H9 (cell line): ENCODE measurements around the gene TMEM237. TPM values are rescaled to one million over a fixed set of nuclear protein-coding genes. Genes with fewer than 3 reads are reported as not detected.

Source experiments
- DNase-seq: peaks from one replicate; pipeline ENCODE4 v3.0.0-alpha.2; 2017
- H2AFZ ChIP-seq: one replicate; pipeline ENCODE4 v1.6.1; 2013; ENCODE audit warnings: mild to moderate bottlenecking, low read length, control low read depth, moderate library complexity
- H2AK5ac ChIP-seq: 2 replicates; pipeline ENCODE4 v1.6.1; 2013; ENCODE audit warnings: low read length, control low read depth, mixed read lengths; ENCODE audit not compliant: insufficient read length
- H2BK120ac ChIP-seq: one replicate; pipeline ENCODE4 v1.6.1; 2013; ENCODE audit warnings: low read depth, mild to moderate bottlenecking, low read length, control low read depth, inconsistent platforms; ENCODE audit not compliant: poor library complexity, severe bottlenecking
- H2BK12ac ChIP-seq: 2 replicates; pipeline ENCODE4 v1.6.1; 2013; ENCODE audit warnings: low read length, control low read depth, mixed read lengths, low read depth; ENCODE audit not compliant: insufficient read length
- H2BK15ac ChIP-seq: 2 replicates; pipeline ENCODE4 v1.6.1; 2013; ENCODE audit warnings: low read depth, low read length, control low read depth
- H2BK20ac ChIP-seq: one replicate; pipeline ENCODE4 v1.6.1; 2013; ENCODE audit warnings: low read depth, mild to moderate bottlenecking, low read length, control low read depth, inconsistent platforms; ENCODE audit not compliant: poor library complexity, severe bottlenecking
- H2BK5ac ChIP-seq: 2 replicates; pipeline ENCODE4 v1.6.1; 2013; ENCODE audit warnings: low read length, control low read depth, mixed read lengths; ENCODE audit not compliant: insufficient read length
- H3K14ac ChIP-seq: 2 replicates; pipeline ENCODE4 v1.6.1; 2013; ENCODE audit warnings: low read length, control low read depth; ENCODE audit not compliant: insufficient read depth
- H3K18ac ChIP-seq: 2 replicates; pipeline ENCODE4 v1.6.1; 2013; ENCODE audit warnings: low read depth, mild to moderate bottlenecking, mixed read lengths, low read length, control low read depth; ENCODE audit not compliant: insufficient read length
- H3K23ac ChIP-seq: 2 replicates; pipeline ENCODE4 v1.6.1; 2013; ENCODE audit warnings: low read length, control low read depth, mixed read lengths, low read depth; ENCODE audit not compliant: insufficient read length
- H3K23me2 ChIP-seq: 2 replicates; pipeline ENCODE4 v1.6.1; 2013; ENCODE audit warnings: low read depth, mild to moderate bottlenecking, mixed read lengths, low read length, control low read depth; ENCODE audit not compliant: insufficient read length, poor library complexity, severe bottlenecking
- H3K27ac ChIP-seq: 2 replicates; pipeline ENCODE4 v1.5.1; 2013; ENCODE audit warnings: low read length, control low read depth, mixed read lengths, low read depth; ENCODE audit not compliant: insufficient read length
- H3K27me3 ChIP-seq: 2 replicates; pipeline ENCODE4 v1.6.1; 2013; ENCODE audit warnings: low read length, control low read depth, inconsistent platforms; ENCODE audit not compliant: insufficient read depth
- H3K4ac ChIP-seq: 2 replicates; pipeline ENCODE4 v1.6.1; 2013; ENCODE audit warnings: low read depth, mild to moderate bottlenecking, control low read depth, inconsistent platforms, low read length, moderate library complexity
- H3K4me1 ChIP-seq: 2 replicates; pipeline ENCODE4 v1.6.1; 2013; ENCODE audit warnings: low read length, control low read depth, inconsistent platforms; ENCODE audit not compliant: insufficient read depth
- H3K4me2 ChIP-seq: 2 replicates; pipeline ENCODE4 v1.6.1; 2013; ENCODE audit warnings: low read length, control low read depth, mixed read lengths; ENCODE audit not compliant: insufficient read length, insufficient read depth
- H3K56ac ChIP-seq: 2 replicates; pipeline ENCODE4 v1.6.1; 2013; ENCODE audit warnings: low read depth, mild to moderate bottlenecking, mixed read lengths, low read length, control low read depth; ENCODE audit not compliant: insufficient read length
- H3K79me1 ChIP-seq: 2 replicates; pipeline ENCODE4 v1.6.1; 2013; ENCODE audit warnings: low read depth, mild to moderate bottlenecking, moderate library complexity, low read length, control low read depth, inconsistent platforms; ENCODE audit not compliant: insufficient read depth, poor library complexity, severe bottlenecking
- H3K79me2 ChIP-seq: 2 replicates; pipeline ENCODE4 v1.6.1; 2013; ENCODE audit warnings: low read length, control low read depth, inconsistent platforms; ENCODE audit not compliant: insufficient read depth
- H3K9ac ChIP-seq: 2 replicates; pipeline ENCODE4 v1.6.1; 2013; ENCODE audit warnings: low read length, control low read depth, mixed read lengths; ENCODE audit not compliant: insufficient read length; ENCODE audit errors: extremely low read depth
- H3K9me3 ChIP-seq: one replicate; pipeline ENCODE4 v1.6.1; 2013; ENCODE audit warnings: low read depth, low read length, inconsistent platforms; ENCODE audit not compliant: control insufficient read depth
- H3T11ph ChIP-seq: one replicate; pipeline ENCODE4 v1.6.1; 2013; ENCODE audit warnings: mild to moderate bottlenecking, low read length, control low read depth, inconsistent platforms
- H4K20me1 ChIP-seq: one replicate; pipeline ENCODE4 v1.6.1; 2013; ENCODE audit not compliant: control insufficient read depth, insufficient read length, insufficient read depth
- H4K5ac ChIP-seq: 2 replicates; pipeline ENCODE4 v1.6.1; 2013; ENCODE audit warnings: low read depth, mild to moderate bottlenecking, mixed read lengths, low read length, control low read depth; ENCODE audit not compliant: insufficient read length
- H4K8ac ChIP-seq: replicated peaks from 2 replicates; pipeline ENCODE4 v1.6.1; 2013; ENCODE audit warnings: low read length, control low read depth, mixed read lengths, low read depth; ENCODE audit not compliant: insufficient read length
- H4K91ac ChIP-seq: 2 replicates; pipeline ENCODE4 v1.6.1; 2013; ENCODE audit warnings: low read depth, mild to moderate bottlenecking, moderate library complexity, mixed read lengths, low read length, control low read depth; ENCODE audit not compliant: insufficient read length
- H3K27ac Mint-ChIP-seq, 3 experiments: 2 replicates in 2 of 3; 3 replicates in 1 of 3; pipeline ENCODE4 v1.8.0; 2020 to 2021; ENCODE audit warnings: mixed read lengths in 3 of 3, mild to moderate bottlenecking in 1 of 3, moderate library complexity in 1 of 3
- H3K27me3 Mint-ChIP-seq: 2 replicates; pipeline ENCODE4 v1.8.0; 2021; ENCODE audit warnings: low read depth, mild to moderate bottlenecking, moderate library complexity, mixed read lengths
- H3K36me3 Mint-ChIP-seq, 3 experiments: 2 replicates in 2 of 3; 3 replicates in 1 of 3; pipeline ENCODE4 v1.8.0; 2020 to 2021; ENCODE audit warnings: low read depth in 3 of 3, mixed read lengths in 3 of 3; ENCODE audit not compliant: insufficient read depth in 1 of 3
- H3K4me1 Mint-ChIP-seq, 2 experiments: 2 replicates each; pipeline ENCODE4 v1.8.0; 2020; ENCODE audit warnings: mixed read lengths in 2 of 2
- H3K4me3 Mint-ChIP-seq, 2 experiments: 2 replicates in 1 of 2; 3 replicates in 1 of 2; pipeline ENCODE4 v1.8.0; 2020 to 2021; ENCODE audit warnings: mild to moderate bottlenecking in 2 of 2, mixed read lengths in 2 of 2, moderate library complexity in 1 of 2
- H3K9me3 Mint-ChIP-seq, 2 experiments: 2 replicates in 1 of 2; 3 replicates in 1 of 2; pipeline ENCODE4 v1.8.0; 2020; ENCODE audit warnings: mild to moderate bottlenecking in 2 of 2, mixed read lengths in 2 of 2, moderate library complexity in 1 of 2
- CTCF ChIP-seq: fragments of 200-600 bp; sonication (generic); conservative IDR thresholded peaks from 3 replicates; pipeline ENCODE4 v1.8.0; 2021; ENCODE audit warnings: antibody characterized with exemption, mild to moderate bottlenecking
- WGBS: extraction: QIAGEN DNeasy Blood & Tissue Kit; methylation state at CpG from one replicate; pipeline ENCODE4 v1.1.7; 2013; ENCODE audit warnings: missing lambda C conversion rate, low lambda C conversion rate, mixed read lengths; ENCODE audit not compliant: insufficient read length; ENCODE audit errors: extremely low coverage; 5-methylcytosine and 5-hydroxymethylcytosine counted together
- total RNA-seq: library from RNA; stranded (reverse); gene quantifications from 2 replicates; pipeline ENCODE4 v1.2.1, GENCODE V29; 2021

The TMEM237 gene
- total RNA-seq, 1 experiment from 2014 or later, result 37.7 TPM

GRCh38 chr2:201668402-201668910 is 25.2 kb upstream of the TMEM237 start:
- H3K27ac ChIP-seq, result no peak overlapping the region
- Mint-ChIP-seq H3K4me3 (no peak overlapping the region), H3K27me3 (peaks cover 13% of the 10 kb centered on the region), H3K27ac (no peak overlapping the region), H3K36me3 (no peaks in the 10 kb centered on the region), H3K4me1 (peaks cover 3 to 6% of the 10 kb centered on the region in 2 experiments; a peak in 3 of 4 replicates), H3K9me3 (no peaks in the 10 kb centered on the region; a peak in 1 of 5 replicates)
- no peak overlapping the region for H3K9ac ChIP-seq
- no peak overlapping the region for H3K4me2 ChIP-seq
- H3K18ac ChIP-seq, result no peak overlapping the region
- no peaks in the 10 kb centered on the region for H3K27me3 ChIP-seq
- no peak overlapping the region for H3T11ph ChIP-seq
- H2AFZ ChIP-seq, result no peak overlapping the region
- H3K56ac ChIP-seq, result no peak overlapping the region
- WGBS, result no CpG with 5 or more reads among the region's 3 CpGs
- no peak overlapping the region for H4K8ac ChIP-seq
- no peak overlapping the region for H2BK5ac ChIP-seq
- H3K4ac ChIP-seq, result no peak overlapping the region
- no peaks in the 10 kb centered on the region for H3K23me2 ChIP-seq
- no peak overlapping the region for H4K5ac ChIP-seq
- no peak overlapping the region for H2BK120ac ChIP-seq
- H3K79me1 ChIP-seq, result no peaks in the 10 kb centered on the region
- no peaks in the 10 kb centered on the region for H3K79me2 ChIP-seq
- H2AK5ac ChIP-seq, result no peak overlapping the region
- no peaks in the 10 kb centered on the region for H3K9me3 ChIP-seq
- H3K4me1 ChIP-seq, result no peaks in the 10 kb centered on the region
- H2BK20ac ChIP-seq, result no peak overlapping the region
- no peak for DNase-seq
- no peak overlapping the region for H3K14ac ChIP-seq
- no peak overlapping the region for H2BK12ac ChIP-seq
- H4K20me1 ChIP-seq, result no peaks in the 10 kb centered on the region
- no peak overlapping the region for H4K91ac ChIP-seq
- no peak overlapping the region for H3K23ac ChIP-seq
- no peak overlapping the region for H2BK15ac ChIP-seq
- TF ChIP-seq CTCF, result no peak
